Breast epithelium (tissue), 3 donors: ENCODE results near the gene SDF2.

Experiments
- CTCF ChIP-seq, 3 donors: fragments of 450-650 bp; IDR thresholded peaks; one replicate each; pipeline ENCODE4 v1.5.1; 2016 to 2017; ENCODE audit warnings: antibody characterized with exemption in 3 of 3, mild to moderate bottlenecking in 3 of 3, moderate library complexity in 3 of 3
- POLR2A ChIP-seq: fragments of 450-650 bp; IDR thresholded peaks from one replicate; pipeline ENCODE4 v1.6.1; 2016; ENCODE audit warnings: antibody characterized with exemption, mild to moderate bottlenecking, moderate library complexity

GRCh38 chr17:28620010-28620409 is 41.7 kb downstream of the SDF2 start:
- TF ChIP-seq CTCF (IDR thresholded peaks at IDR 0.05) (no peak), POLR2A (no peak)
